ENCODE data around the gene NEUROD2.

Gene NEUROD2

DNA sequence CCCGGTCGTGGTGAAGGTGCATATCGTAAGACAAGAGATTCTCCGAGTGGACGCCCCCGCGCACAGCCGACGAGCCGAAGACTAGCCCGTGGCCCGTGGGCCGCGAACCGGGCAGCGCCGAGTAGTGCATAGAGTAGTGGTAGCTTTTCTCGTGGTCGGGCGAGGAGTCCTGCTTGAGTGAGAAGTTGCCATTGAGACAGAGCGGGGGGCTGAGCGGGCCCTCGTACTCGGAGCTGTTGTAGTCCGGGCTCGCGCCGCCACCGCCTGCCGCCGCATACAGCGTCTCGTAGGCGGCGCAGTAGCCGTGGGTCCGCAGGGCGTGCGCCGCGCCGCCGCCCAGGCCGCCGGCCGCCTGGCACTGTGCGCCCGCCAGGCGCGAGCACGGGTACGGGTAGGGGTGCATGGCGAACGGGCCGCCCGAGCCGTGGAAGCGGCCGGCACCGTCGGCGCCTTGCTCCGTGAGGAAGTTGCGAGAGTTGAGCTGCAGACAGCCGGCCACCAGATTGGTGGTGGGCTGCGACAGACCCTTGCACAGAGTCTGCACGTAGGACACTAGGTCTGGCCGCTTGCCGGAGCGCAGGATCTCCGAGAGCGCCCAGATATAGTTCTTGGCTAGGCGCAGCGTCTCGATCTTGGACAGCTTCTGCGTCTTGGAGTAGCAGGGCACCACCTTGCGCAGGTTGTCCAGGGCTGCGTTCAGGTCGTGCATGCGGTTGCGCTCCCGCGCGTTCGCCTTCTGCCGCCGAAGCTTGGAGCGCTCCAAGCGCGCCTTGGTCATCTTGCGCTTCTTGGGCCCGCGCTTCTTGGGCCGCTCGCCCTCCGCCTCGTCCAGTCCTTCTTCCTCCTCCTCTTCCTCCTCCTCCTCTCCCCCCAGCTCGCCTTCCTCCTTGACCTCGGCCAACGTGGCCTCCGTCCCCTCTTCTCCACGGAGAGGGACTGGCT is 2.0 kb downstream of the NEUROD2 start:
- H3K4me1 ChIP-seq: peaks cover 0 to 42% (median 33%) of the 10 kb centered on the region in 4 donors
- H3K4me3 ChIP-seq: peak overlapping the region in 1 of 2 donors; percentile 9
- TF ChIP-seq, protein P1, sequence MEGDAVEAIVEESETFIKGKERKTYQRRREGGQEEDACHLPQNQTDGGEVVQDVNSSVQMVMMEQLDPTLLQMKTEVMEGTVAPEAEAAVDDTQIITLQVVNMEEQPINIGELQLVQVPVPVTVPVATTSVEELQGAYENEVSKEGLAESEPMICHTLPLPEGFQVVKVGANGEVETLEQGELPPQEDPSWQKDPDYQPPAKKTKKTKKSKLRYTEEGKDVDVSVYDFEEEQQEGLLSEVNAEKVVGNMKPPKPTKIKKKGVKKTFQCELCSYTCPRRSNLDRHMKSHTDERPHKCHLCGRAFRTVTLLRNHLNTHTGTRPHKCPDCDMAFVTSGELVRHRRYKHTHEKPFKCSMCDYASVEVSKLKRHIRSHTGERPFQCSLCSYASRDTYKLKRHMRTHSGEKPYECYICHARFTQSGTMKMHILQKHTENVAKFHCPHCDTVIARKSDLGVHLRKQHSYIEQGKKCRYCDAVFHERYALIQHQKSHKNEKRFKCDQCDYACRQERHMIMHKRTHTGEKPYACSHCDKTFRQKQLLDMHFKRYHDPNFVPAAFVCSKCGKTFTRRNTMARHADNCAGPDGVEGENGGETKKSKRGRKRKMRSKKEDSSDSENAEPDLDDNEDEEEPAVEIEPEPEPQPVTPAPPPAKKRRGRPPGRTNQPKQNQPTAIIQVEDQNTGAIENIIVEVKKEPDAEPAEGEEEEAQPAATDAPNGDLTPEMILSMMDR (IDR thresholded peaks at IDR 0.05): no peak
- no peak for DNase-seq
- no peak overlapping the region for H3K27ac ChIP-seq
- no peaks in the 10 kb centered on the region for H3K9me3 ChIP-seq
- intact Hi-C loops (cut with DNase I; ENCODE audit: low total_unique reads): loop anchor here (10.0 kb wide), 1 partner anchor 609 kb away; the partner anchor contains the start of gene WIPF2
- H3K27me3 ChIP-seq: peaks cover 15 to 88% of the 10 kb centered on the region in 2 donors
- H3K36me3 ChIP-seq: no peaks in the 10 kb centered on the region

DNA sequence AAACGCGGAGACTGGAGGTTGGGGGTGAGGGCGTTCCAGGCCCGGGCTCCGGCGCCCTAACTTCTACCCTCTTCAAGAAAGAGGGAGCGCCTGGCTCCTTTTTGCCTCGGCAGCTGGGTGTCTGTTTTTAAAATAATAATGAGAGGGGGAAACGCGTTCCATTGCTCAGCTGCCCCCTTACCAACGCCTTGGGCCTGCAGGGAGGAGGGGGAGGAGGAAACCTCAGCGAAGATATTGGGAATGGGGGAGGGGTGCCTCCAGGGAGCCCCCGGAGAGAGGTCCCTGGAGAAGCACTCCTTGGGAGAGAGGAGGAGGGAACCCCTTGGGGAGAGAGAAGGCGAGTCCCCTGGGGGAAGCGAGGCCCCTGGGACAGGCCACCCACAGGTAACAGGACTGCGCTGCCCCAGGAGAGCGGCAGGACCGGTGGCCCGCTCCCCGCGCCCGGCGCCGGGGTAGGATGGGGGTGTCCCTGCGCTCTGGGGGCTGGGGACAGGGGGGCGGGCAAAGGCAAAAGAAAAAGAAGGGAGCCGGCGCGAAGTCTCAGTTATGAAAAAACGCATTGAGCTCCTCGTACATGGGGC is 2.7 kb downstream of the NEUROD2 start:
- Histone ChIP-seq H3K36me3 (no peaks in the 10 kb centered on the region), H3K27ac (no peak overlapping the region), H3K9me3 (no peaks in the 10 kb centered on the region), H3K4me3 (no peak overlapping the region), H3K27me3 (peaks cover 15 to 94% of the 10 kb centered on the region in 2 donors), H3K4me1 (peaks cover 0 to 42% (median 33%) of the 10 kb centered on the region in 4 donors)
- intact Hi-C loops (cut with DNase I; ENCODE audit: low total_unique reads): loop anchor here (10.0 kb wide), 1 partner anchor 610 kb away; the partner anchor contains the start of gene WIPF2
- TF ChIP-seq, protein P1 (IDR thresholded peaks at IDR 0.05): no peak
- DNase-seq: no peak

DNA sequence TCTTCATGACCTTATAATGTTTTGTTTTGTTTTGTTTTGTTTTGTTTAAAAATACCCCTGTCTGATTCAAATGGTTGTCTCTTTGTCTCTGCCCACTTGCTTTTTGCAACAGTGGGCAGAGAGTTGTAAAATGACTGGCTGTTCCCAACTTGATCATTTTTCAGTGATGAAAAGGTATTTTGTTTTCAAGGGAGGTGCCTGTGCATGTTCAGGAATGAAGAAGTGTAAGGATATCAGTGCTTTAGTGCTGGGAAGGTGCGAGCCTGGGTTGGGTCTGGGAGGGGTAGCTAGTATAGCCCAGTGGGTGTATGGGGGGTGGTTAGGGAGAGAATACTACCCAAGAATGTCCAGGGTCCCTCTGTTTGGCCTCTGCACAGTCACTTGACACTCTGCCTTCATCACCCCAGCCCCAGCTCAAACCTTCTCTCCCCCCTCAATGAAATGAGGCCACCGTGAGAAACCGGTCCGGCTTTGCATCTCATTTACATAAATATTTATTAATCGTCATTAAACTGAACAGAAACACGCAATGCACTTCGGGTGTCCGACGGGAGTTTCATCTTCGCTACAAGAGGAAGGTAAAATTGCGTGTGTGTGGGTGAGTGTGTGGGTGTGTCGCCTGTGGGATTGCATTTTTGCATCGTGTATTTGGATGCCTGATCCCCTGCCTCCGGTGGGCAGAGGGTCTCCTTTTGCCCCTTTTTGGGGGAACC is 4.3 kb downstream of the NEUROD2 start:
- TF ChIP-seq, protein P1 (IDR thresholded peaks at IDR 0.05): no peak
- intact Hi-C loops (cut with DNase I; ENCODE audit: low total_unique reads): loop anchor here (10.0 kb wide), 1 partner anchor 611 kb away; the partner anchor contains the start of gene WIPF2
- Histone ChIP-seq H3K4me1 (peaks cover 0 to 55% (median 46%) of the 10 kb centered on the region in 4 donors), H3K4me3 (no peak overlapping the region), H3K27me3 (peaks cover 19 to 99% of the 10 kb centered on the region in 2 donors), H3K27ac (no peak overlapping the region), H3K9me3 (no peaks in the 10 kb centered on the region), H3K36me3 (no peaks in the 10 kb centered on the region)
- no peak for DNase-seq

DNA sequence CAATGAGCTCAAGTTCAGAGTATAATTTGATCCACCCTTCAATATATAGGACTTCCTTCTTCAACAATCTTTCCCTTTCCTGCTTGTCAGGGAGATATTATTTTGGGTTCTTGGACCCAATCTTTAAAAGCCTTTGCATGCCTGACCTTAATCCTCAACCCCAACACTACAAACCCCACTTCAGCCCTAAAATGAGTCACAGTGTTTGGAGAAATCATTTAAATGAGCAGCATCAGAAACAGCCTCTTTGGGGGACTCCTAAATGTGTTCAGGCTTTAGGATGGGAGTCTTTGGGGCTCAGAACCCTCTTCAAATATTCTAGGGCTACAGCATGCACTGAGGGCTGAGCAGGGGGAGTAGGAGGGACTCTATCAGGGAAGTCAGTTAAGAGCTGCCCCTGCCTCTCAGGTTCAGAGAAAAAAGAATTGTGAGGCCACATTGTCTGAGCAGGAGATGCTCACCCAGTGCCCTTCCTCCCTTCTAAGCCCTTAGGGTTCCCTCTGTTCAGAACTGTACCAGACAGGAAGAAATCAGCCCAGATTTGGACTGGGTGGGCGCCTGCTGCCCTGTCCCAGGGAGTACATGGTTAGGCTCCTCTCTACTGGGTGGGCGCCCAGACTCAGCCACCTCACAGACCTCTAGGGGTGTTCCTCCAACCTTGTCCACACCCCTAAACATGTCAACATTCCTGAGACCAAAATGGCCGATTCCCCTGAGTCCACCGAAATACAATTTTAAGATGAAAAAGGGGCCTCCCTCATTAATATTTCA is 5.0 kb downstream of the NEUROD2 start:
- no peak overlapping the region for H3K4me3 ChIP-seq
- no peak overlapping the region for H3K27ac ChIP-seq
- TF ChIP-seq, protein P1 (IDR thresholded peaks at IDR 0.05): no peak
- DNase-seq: no peak
- peaks cover 19 to 99% of the 10 kb centered on the region in 2 donors for H3K27me3 ChIP-seq
- H3K9me3 ChIP-seq: no peaks in the 10 kb centered on the region
- intact Hi-C loops (cut with DNase I; ENCODE audit: low total_unique reads): loop anchor here (10.0 kb wide), 1 partner anchor 612 kb away; the partner anchor contains the start of gene WIPF2
- peaks cover 0 to 59% (median 49%) of the 10 kb centered on the region in 4 donors for H3K4me1 ChIP-seq
- H3K36me3 ChIP-seq: no peaks in the 10 kb centered on the region

Measured in tibial artery (tissue), 4 donors.